HG03095 (cell line): Measurements from ENCODE around the gene ZNF177.

Source experiments
- ATAC-seq: cut with Tn5 transposase; IDR thresholded peaks from one replicate; pipeline ENCODE4 v1.9.1; 2021; ENCODE audit warnings: moderate library complexity; ENCODE audit not compliant: unreplicated experiment

Gene ZNF177

GRCh38 chr19:9427941-9428340, 65.1 kb downstream of the ZNF177 start:
- no peak for ATAC-seq

DNA sequence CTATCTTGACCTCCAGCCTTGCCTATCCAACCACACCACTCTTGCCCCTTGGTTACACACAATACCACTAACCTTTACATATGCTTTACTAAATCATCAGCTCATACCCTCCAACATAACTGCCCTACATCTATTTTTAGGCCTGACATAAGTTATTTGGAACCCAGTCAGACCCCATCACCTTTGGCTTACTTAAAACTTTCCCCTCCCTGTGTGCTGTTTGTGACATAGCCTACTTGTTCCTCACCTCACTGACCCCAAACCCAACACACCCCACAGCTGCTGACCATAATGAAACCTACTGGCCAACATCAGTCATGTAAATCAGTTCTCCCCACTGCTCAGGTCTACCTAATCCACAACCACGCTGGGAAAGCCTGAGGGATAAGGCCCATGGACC, 67.6 kb downstream of the ZNF177 start:
- ATAC-seq = no peak

DNA sequence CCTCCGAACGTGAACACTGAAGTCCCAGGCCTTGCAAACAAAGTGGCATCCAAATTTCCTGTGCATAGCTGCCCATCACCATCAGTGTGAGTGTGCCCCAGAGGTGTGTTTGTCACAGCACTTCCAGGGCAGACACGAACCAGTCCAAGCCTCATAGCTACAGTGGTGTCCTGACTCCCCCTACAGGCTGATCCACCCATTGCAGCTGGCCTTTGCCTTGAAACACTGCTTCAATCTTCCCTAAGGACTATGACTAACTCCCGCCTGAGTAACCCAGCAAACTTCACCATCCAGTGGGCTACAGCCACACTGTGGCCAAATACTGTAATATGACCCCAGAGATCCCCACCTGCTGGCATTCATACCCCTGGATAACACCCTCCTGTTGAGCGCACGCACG, 68.7 kb downstream of the ZNF177 start:
- ATAC-seq = no peak
